Fibroblast of villous mesenchyme (primary cell): ENCODE measurements around the gene MYADML2. TPM values are rescaled to one million over a fixed set of nuclear protein-coding genes. Genes with fewer than 3 reads are reported as not detected.

Experiments used
- DNase-seq: peaks from one replicate; pipeline ENCODE4 v3.0.0-alpha.2; 2010; ENCODE audit warnings: low read depth
- H3K4me3 ChIP-seq: 2 replicates; pipeline ENCODE4 v1.5.1; 2011; ENCODE audit warnings: low read depth, mild to moderate bottlenecking, low read length
- total RNA-seq: library from RNA; depleted of rRNA; stranded (reverse); fragments of >200 nt; gene quantifications from 2 replicates; pipeline ENCODE4 v1.2.3, GENCODE V29; 2012
- TF ChIP-seq, protein P1 (sequence below): IDR thresholded peaks from 2 replicates; pipeline ENCODE4 v1.5.1; 2012; ENCODE audit warnings: low read depth, mild to moderate bottlenecking, low read length; ENCODE audit not compliant: insufficient read depth

MYADML2 gene
- total RNA-seq, 1 donor: not detected

DNA sequence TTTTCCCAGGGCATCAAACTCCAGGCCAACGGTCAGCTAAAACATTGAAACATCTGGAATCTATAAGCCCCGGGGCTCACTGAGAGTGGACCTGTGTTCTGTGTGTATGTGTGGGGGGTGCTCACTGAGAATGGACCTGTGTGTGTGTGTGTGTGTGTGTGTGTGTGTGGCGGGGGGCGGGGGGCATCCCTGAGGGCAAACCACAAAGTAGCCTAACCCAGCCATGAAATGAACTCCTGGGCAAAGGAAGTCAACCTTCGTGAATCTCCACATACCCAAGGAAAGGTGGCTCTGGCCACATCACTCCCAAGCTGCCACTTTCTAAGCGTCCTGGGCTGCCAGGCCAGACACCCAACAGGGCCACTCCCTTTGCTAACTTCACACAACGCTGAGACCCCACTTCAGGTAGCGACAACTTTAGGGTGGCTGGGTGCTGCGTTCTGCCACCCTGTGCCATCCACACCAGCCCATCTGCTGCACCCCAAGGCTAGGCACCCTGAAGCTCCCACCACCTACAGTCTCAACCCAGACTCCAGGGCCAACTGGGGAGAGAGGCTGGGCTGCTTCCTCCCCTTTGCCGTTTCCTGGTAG lies 21.1 kb downstream of the MYADML2 start:
- peak overlapping the region; percentile 82 for H3K4me3 ChIP-seq
- DNase-seq: no peak
- TF ChIP-seq, protein P1, sequence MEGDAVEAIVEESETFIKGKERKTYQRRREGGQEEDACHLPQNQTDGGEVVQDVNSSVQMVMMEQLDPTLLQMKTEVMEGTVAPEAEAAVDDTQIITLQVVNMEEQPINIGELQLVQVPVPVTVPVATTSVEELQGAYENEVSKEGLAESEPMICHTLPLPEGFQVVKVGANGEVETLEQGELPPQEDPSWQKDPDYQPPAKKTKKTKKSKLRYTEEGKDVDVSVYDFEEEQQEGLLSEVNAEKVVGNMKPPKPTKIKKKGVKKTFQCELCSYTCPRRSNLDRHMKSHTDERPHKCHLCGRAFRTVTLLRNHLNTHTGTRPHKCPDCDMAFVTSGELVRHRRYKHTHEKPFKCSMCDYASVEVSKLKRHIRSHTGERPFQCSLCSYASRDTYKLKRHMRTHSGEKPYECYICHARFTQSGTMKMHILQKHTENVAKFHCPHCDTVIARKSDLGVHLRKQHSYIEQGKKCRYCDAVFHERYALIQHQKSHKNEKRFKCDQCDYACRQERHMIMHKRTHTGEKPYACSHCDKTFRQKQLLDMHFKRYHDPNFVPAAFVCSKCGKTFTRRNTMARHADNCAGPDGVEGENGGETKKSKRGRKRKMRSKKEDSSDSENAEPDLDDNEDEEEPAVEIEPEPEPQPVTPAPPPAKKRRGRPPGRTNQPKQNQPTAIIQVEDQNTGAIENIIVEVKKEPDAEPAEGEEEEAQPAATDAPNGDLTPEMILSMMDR: no peak

DNA sequence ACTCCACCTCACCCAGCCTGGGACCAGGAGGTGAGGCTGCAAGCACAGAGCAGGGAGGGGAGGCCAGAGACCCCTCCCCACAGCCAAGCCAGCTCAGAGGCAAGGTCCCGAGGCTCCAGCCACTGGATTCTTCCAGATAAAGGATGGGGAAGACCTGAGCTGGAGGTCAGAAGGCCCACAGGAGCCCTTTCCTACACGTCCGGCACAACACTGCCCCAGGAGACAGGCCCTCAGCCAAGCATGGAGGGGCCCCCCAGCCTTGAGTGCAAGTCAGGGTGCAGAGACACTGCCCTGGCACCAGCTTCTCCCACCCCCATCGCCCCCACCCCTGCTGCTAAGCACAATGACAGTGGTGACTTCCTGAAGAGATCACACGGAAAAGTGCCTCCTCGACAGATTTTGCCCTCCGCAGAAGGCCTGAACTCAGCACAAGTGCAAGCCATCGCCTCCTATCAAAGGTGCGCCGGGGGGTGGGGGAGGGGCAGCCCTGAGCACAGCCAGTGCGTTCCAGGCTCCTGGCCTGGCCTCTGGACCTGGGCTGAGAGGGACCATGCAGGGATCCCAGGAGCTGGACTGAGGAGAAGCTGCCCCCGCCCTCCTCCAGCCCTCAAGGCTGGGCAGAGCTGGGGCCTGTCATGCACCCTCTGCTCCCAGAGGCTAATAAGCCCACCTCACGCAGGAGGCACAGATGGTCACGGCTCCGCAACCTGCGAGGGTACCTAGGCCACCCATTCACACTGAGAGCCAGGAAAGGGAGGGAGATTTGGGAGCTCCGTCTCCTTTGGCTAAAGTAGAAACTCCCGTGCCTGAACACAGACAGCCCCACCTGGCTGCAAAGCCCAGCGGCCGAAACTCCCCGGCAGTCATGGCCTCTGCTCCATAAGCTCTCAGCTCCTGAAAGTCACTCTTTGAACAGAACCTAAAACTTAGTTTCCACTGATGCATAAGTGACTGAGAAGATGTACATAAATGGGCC lies 22.2 kb downstream of the MYADML2 start:
- H3K4me3 ChIP-seq: no peak overlapping the region
- TF ChIP-seq, protein P1: no peak

DNA sequence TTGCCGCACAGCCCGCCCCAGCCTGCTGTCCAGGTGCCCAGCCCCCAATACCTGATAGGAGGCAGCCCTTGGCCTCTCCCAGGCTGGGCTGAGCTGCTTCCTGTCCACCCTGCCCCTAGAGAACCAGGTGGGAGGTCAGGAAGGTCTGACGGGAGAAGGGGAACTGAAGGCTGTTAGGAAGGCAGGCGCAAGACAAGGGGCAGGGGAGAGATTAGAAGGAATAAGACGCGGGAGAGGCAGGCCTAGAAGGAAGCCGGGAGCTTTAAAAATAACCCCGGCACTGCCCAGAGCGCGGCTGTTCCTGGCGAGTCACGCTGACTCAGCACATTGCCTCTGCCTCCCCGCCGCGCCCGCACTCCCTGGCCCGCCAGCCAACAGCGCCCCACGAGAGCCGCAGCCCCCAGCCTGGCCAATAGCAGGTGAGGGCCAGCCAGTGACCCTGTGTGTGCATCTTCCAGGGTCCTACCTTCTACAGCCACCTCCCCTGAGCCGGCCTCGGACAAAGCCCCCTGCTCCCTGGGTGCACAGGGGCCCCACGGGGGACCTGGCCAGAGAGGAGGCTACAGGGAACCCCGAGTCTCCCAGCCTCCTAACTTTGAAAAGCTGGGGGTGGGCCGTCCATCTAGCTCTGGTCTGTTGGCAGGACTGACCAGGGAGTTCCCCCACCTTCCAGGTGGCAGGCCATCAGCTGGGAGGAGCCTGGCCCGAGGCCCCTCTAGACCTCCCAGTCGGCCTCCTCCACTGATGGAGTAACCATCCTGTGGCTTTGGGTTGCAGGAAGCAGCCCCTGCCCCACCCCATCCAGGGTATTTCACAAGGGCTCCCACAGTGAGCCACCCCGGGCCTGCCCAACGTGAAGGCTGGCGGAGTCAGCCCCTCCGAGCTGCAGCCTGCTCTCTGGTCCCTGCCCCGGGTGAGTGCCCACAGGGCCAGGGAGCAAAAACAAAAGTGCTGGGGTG lies 23.5 kb downstream of the MYADML2 start:
- H3K4me3 ChIP-seq: peak overlapping the region; percentile 45
- peak; percentile 91 for DNase-seq
- TF ChIP-seq, protein P1: no peak

More for the DNA sequence above, 22.2 kb downstream of the MYADML2 start:
- DNase-seq: no peak

DNA sequence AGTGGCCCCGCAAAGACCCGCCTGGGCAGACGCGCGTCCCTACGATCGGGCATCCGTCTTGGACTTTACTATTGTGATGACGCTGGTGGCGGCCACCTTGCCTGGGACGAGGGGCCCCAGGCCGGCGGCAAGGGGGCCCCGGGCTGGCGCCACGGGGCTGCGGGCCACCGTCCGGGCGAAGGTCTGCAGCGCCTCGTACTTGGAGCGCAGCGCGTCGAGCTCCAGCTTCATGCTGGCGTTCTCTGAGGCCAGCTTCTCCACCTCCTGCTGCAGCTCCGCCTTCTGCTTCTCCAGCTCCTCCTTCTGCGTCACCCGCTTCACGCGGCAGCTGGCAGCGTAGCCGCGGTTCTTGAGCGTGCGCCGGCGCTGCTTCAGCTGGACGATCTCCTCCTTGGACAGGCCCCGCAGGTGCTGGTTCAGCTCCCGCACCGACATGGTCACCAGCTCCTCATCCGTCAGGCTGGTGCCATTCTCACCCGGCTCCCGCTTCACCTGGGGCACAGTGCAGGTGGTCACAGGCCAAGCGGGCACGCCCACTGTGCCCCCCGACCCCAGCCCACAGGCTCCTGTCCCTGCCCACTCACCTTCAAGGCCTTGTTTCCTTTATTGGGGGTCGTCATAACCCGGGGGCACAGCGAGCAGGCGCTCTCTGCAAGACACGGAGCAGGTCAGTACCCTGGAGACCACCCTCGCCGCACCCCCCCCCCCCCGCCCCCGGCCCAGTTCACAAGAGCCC lies 24.3 kb downstream of the MYADML2 start:
- TF ChIP-seq, protein P1: no peak
- peak overlapping the region; percentile 45 for H3K4me3 ChIP-seq
- no peak for DNase-seq

DNA sequence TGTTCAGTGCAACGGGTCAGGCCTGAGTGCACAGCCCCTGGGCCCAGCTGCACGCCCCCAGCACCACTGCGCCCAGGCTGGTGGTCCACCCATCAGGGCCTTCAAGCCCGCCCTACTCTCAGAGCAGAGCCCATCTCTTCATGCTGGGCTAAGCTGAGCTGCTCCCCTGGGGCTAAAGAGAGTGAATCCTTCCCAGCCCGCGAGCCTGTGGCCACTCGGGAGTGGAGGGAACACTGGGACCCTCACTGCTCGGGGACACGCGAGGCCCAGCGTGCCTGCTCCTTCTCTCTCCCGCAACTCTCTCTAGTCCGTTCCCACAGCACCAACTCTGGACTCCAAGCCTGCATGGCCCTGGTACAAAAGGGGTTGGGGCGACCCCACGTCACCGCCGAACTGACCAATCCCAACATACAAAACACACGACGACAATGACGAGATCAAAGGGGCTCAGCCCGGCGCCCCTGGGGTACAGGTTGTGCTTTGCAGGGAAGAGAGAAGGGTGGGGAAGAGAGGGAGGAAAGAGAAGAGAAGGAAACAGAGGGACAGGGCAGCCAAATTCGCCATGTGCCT lies 25.0 kb downstream of the MYADML2 start:
- no peak for DNase-seq
- TF ChIP-seq, protein P1: no peak
- no peak overlapping the region for H3K4me3 ChIP-seq
